GM21825 (cell line): ENCODE data around the gene TMCO4.

ENCODE experiments used
- ATAC-seq: cut with Tn5 transposase; IDR thresholded peaks from one replicate; pipeline ENCODE4 v1.9.1; 2021; ENCODE audit warnings: mild to moderate bottlenecking, moderate library complexity; ENCODE audit not compliant: unreplicated experiment

Gene TMCO4

DNA sequence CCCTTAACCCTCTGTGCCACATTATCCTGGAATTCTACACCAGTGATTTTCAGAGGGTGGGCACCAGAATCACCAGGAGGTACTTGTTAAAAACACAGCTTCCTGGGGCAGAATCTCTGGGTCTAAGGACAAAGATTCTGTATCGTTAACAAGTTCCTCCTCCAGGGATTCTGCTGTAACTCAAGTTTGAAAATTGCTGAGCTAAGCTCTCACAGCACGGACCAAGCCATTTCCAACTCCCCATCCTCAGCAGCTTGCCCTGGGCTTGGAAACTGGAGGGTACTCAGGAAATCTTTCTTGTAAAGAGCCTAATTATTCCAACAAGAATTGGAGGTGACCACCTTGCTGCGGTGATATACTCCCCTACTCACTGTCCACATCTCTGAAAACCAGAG, 48.8 kb downstream of the TMCO4 start:
- no peak for ATAC-seq

DNA sequence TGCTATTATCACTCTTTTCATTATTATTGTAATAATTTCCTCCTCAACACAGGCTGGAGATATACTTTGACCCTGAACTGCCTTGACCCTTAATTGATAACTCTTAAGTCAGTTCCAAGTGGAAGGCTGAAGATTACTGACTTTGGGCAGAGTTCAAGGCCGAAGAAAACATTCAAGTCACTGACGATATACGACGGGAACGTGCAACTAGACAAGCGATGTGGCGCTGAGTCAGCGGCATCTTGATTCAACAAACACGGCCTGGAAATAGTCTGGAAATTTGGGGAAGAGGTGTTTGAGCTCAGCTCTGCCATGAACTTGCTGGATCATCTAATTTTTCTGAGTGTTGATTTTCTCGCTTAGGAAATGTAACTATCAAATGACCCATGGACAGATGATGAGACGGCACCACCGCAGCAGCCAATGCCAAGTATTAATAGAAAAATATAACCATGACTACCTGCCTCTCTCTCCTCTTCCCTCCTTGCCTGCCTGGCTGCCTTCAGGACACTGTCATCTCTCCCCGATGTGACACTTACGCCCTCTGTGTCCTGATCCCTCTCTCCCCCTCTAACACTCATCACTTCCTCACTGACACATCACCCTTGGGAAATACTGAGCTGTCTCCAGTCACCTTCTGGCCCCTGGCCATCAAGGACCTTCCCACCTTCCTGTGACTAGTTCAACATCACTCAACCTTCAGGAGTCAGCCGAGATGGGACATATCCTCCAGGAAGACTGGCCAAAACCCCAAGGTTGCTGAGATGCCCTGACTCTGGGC, 49.4 kb downstream of the TMCO4 start:
- ATAC-seq, result no peak

DNA sequence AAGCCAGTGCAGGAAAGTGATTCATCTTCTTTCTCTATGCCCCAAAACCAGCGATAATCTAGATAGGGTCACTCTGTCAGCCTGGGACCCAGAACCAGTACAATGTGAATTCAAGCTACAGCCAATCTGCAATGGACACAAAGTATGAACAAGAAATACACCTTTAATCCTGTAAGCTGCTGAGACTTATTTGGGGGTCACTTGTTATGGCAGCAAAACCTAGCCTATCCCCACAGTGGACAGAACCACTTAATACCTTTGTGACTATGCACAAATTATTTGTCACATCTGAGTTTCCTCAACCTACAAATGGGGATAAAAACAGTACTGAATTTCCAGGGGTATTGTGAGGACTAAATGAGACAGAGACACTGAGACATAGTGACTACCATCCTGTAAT, 50.0 kb downstream of the TMCO4 start:
- no peak for ATAC-seq

DNA sequence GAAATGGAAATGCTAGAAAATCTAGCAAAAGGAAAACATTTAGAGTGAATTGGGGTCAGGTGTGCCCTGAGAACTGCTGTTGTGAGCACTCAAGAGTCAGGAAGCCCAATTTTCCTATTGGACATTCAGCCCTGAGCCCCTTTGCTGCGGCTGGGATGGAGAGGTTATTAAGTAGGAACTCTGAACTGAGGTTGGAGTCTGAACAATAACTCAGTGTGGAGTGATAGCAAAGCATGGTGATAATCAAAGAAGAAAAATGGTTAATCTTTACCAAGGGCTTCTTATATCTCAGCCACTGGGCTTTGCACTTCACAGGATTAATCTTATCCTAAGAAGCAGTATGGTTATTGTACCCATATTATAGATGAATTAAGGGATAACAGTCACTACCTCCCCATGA, 52.0 kb downstream of the TMCO4 start:
- no peak for ATAC-seq

DNA sequence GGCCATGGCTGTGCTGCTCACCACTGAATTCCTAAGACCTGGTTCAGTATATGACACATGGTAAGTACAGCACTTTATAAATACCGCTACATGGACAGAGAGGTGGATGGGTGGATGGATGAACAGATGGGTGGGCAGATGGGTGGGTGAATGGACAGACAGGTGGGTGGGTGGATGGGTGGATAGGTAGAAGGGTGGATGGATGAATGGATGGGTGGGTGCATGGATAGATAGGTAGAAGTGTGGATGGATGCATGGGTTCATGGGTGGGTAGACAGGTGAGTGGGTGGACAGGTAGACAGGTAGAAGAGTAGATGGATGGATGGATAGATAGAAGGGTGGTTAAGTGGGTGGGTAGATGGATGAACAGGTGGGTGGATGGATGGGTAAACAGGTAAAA, 54.8 kb downstream of the TMCO4 start:
- no peak for ATAC-seq

DNA sequence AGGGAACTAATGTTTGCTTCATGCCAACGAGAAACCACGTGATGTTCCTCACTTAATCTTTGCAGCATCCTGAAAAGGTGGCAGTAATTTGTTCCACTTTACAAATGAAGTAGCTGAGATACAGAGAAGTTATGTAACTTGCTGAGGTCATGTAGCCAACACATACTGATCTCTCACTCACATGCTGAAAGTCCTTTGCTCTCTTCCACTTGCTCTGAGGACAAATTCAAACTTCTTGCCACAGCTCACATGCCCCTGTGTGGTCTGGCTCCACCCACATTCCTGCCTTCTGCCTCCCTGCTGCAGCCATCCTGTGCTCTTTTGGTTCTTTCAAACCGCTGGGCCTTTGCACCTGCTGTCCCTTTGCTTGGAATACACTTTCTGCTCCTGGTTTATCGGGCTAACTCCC, 55.4 kb downstream of the TMCO4 start:
- no peak for ATAC-seq

DNA sequence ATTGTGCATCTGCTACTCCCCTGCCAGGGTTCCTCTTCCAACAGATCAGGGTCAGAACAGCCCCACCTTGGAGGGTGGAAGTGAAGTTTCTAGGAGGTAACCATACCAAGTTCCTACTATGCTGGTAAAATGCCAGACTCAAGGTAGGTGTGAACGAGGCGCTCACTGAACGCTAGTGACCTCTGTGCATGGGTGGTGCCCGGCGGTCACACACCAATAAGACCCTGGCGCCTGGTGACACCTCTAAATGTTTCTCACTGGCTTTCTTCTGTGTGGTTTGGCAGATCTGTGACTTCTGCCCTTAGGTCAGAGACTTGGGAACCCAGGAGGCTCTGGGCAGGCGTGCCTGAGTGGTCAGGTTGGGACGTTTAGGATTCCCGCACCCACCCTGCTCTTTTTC, 55.9 kb downstream of the TMCO4 start:
- no peak for ATAC-seq

DNA sequence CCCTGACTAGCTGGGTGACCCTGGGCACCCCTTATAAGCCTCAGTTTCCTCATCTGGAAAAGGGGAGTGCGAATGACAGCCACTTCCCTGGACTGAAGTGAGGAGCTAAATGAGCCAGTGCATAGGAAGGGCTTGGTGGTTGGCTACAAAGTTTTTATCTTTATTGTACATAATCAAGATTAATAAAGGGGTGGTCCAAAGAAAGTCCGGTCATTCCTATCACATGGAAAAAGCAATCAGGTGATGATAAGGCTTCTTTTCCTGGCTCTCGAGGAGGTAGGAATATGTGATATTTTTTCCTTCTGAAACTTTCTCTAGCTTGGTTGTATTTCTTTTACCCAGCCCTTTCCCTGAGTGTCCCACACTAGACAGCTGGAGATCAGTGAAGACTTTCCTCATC, 56.5 kb downstream of the TMCO4 start:
- no peak for ATAC-seq

DNA sequence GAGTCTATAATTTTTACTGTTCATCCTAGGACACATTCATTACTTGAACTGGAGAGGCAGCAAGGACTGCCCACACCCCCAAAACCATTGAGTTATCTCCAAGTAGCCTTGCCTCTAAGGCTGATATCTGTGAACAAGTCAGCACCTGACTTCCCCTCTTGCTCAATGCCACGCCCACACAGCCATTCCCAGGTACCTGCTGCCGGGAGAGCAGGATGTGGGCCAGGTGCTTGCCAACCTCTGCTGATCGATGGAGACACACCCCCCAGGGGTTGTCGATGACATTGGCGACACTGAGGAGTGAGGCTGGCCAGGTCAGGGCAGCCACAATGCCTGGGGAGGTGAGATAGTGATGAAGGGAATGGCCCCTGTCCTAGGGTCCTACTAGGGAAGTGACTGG, 60.1 kb downstream of the TMCO4 start:
- ATAC-seq, result no peak

DNA sequence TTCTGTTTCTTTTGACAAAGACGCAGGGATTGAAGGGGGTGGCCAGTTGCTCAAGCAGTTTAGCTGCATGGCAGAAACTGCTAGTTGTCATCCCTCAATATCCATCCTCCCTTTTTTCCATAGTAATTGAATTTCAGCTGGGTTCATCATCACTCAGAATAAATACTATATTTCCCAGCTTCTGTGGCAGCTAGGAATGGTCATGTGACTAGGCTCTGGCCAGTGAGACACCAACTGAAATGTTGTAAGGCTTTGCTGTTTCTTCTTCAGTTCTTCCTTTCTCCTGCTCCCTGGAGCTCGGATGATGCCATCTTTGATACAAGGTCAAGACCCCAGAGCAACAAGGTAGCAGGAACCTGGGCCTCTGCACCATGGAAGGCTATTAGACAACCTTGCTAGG, 61.0 kb downstream of the TMCO4 start:
- ATAC-seq, result no peak

DNA sequence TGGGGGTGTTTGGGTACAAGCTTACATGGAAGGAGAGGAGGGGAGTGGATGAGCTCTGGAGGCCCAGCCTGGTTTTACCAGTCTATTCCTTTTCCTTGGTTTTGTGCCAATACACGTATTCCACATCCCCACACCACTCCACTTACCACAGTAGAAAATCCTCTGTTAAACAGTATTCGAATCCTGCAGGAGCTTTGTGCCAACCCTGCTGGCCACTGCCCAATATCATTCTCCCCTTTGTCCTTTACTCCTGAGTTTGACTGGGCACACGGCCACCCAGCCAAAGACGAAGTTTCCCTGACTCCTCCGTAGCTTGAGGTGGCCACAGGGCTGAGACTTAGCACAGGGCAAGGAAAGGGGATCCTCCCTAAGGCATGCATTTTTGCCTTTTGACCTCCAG, 61.6 kb downstream of the TMCO4 start:
- ATAC-seq, result no peak

DNA sequence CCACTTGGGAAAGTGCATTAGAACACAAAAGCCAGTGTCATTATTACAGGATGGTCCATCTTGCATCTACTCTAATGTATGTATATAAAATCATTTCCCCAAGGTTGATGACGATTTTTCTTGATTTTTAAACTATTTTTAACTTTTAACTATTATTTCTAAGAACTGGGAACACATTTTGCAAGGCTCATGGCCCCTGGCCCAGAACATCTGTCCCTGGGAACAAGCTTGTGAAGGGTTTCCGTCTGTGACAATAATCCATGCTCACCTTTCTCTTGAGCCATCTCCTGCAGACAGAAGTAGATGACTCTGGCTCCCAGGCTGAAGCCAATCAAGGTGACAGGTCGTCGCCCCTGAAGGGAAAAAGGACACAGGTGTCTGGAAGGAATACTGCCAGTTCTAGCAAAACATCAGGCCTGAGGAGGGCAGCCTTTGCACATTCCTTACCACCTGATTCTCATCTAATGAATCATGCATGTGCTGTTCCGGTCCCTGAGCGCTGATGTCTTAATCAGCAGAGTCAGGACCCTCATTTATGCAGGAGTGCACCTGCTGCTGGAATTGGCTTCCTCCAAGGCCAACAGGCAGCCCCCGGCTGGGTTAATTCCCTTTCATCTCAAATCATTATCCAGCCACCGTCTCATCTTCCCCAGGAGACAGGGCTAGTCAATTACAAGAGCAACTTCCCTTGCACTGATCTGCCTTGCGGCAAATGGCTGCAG, 62.5 kb downstream of the TMCO4 start:
- ATAC-seq, result no peak

DNA sequence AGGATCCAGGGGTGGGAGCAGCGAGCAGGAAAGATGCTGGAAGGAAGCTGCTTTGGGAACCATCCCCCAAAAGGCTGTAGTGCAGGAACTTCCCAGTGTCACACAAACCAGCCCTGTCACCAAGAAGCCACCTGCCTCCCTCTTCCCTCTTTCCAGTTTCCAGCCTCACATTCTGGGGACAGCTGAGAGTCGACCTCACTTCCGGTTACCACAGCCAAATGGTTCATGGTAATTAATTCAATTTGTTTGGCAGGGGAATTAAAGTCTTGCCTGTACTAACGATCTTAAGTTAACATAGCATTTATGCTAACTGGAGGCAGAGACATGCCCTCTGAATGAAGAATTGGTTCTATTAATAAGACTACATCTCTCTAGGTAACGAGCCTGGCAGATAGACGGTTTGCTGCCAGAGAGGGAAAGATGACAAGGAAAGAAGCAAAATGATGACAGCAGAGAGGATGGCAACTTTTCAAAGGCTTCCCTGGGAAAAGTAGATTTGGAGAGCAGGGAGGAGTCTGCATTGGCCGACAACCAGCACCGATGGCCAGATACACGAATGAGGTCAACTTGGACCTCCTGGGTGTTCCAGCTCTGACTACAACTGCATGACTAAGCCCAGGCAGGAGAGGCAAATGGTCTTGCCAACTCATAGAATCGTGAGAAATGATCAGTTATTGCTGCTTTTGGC, 64.1 kb downstream of the TMCO4 start:
- no peak for ATAC-seq

DNA sequence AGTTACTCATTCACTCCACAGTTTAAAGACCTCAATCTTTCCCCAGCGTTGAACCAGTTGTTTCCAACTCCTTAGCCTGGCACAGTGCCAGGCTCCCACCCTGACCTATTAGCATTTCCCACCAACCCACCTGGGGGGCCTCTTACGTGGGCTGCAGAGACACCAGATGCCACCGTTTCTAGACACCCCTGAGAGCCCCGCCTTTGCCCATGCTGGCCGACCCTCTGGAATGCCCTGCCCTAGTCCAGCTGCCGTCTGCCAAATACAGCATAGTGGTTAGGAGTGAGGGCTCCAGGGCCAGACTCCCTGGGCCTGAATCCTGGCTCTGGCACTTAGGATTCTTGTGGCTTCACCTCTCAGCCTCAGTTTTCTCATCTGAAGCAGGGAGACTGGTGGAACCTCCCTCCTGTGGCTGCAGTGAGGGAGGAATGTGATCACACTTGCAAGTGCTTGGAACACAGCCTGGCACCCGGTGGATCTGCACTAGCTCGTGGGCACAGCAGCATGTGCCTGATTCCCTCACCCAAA, 65.2 kb downstream of the TMCO4 start:
- no peak for ATAC-seq

DNA sequence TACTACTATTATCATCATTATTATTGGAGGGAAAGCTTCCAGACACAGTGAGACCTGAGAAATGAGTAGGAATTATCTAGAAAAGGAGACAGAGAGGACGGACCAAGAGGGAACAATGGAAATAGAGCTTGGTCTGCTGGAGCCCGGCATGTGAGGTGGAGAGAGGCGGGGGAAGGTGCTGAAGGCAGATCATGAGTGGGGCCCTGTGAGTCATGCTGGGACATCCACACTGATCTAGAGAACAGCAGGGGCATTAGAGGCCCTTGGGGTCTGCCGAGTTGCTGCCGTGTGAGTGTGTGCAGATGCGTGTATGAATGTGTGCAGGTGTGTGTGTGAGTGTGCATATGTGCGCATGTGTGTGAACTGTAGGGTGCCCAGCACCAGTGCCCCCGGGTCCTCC, 65.7 kb downstream of the TMCO4 start:
- ATAC-seq, result no peak

DNA sequence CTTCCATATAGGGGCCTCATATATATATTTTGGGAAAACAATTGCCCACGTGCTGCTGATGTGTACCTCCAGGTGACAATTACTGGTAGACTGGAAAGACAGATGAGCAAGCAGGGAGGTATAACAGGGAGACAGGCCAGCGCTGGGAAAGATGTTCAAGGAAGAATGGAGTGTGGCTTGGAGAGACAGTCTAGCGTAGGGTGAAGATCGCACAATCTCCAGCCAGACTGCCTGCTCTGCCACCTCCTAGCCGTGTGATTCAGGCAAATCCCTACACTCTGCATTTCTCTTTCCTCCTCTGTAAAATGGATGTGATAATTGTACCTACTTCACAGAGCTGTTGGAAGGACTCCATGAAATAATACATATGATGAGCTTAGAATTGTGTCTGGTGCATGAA, 66.1 kb downstream of the TMCO4 start:
- ATAC-seq, result no peak

DNA sequence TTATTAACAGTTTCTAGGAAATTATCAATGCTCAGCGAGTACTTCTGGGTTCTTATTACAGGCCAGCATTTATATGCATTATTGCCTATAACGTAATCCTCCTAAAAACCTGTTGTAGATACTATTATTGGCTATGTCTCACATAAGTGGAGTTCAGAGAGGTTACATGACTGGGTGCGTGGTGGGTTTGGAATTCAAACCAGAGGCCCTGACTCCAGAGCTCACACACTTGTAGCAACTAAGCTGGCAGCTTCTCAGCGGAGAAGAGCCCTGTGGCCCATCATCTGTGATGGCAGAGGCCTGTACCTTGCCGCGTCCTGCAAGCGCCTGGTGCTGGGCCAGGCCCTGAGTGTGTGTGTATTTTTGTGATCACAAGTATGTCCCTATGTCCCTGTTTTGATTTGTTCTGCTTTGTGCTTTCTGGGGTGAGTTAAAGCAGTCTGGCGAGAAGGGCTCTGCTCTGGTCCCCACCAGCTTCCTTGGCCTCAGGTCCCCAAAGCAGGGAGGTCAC, 68.3 kb downstream of the TMCO4 start:
- no peak for ATAC-seq

DNA sequence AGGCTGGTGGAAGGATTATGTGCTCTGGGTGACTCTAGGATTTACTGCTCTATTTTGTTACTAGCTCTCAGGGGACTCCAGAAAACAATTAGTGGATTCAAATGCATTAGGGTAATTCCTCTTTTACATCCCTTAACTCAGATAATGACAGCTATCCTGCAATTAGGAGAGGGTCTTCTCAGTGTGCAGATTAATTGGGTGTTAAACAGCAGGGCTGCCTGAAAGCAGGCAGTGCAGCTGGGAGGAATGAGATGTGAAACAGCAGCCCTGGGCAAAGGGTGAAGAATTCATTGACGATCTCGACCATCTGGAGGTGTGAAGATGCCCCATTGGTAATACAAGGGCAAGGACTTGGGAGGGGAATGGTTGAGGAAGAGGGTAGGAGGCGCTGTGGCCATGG, 68.9 kb downstream of the TMCO4 start:
- no peak for ATAC-seq

DNA sequence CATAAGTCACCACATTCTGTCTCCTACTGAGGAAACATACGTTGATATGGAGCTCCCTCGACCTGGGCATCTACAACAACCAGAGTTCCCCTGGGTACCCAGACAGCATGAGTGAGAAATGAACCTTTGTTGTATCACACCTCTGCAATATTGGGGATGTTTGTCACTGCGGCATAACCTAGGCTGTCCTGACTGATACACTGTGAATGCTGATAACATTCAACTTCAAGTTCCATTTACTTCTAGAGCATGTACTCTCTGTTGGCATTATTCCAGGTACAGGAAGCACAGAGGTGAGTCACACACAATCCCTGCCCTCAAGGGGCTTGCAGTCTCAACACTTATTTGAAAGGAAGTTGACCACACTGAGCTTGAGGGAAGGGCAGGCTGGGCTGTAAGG, 69.5 kb downstream of the TMCO4 start:
- ATAC-seq, result no peak

DNA sequence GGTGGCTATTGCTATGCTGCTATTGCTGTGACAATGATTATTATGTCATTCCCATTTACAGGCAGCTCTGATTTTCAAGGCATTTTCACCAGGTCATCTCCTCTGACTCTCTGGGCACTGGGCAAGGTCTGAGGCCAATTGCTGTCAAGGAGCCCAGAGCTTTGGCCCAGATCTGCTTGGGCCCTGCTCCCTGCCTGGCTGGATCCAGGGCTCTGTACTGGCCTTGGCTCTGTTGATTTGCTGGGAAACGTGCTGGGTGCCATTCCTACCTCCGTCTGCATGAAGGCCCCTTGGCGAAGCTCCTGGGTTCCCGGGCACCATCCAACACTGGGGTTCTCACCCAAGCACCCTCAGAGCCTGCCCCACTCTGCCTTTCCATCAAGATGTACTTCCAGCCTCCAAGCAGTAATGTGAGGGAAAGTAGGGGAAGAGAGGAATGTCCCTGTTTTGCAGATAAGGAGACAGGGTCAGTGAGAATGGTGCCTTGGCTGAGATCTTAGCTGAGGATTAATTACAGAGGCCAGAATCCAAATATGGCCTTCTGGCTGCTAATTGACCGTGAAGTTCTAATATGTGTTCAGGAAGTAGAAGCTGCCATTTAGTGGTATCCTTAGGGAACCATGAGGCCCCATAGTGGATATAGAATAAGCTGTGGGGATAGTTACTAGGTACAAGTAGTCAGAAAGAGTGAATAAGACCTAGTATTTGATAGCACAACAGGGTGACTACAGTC, 71.1 kb downstream of the TMCO4 start:
- no peak for ATAC-seq

DNA sequence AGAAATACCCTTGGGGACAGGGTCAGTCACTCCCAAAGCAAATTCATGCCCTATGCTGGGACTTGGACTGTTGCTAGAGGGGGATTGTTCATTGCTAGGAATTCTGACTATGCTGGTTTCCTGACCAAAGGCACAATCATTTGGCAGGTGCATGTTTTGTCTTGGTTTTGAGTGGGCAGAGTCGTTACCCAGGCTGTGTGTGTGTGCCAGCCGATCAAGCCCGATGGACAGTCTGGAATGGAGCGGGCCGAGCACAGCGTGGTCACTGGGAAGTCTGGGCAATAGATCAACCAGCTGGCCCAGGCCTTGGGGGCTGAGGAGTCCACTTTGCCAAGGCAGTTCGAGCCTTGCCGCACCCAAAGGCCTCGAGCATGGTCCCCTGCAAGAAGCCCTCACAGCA, 74.1 kb downstream of the TMCO4 start:
- ATAC-seq, result no peak
